ENCODE results near the gene PDK2. TPM values are rescaled to one million over a fixed set of nuclear protein-coding genes. Genes with fewer than 3 reads are reported as not detected.

The PDK2 gene
- total and polyA plus RNA-seq, 9 of the 15 experiments (the other 6 are each of a cell fraction or from before 2014, with no cell fraction given), result 0.03 to 2.5 (median 1.4) TPM

- TF ChIP-seq PRDM10 (IDR thresholded peaks at IDR 0.05; ENCODE audit: partially characterized antibody) (no peak), MTA2 (IDR thresholded peaks at IDR 0.05; ENCODE audit: low read depth) (peak; percentile 36), ZBTB11 (CRISPR knock-in tag; IDR thresholded peaks at IDR 0.05) (peak in 1 of 3 experiments; percentile 44; a peak in 1 of 6 replicates), ZFP30 (CRISPR knock-in tag; IDR thresholded peaks at IDR 0.05; ENCODE audit: borderline replicate concordance) (no peak), DPF2 (IDR thresholded peaks at IDR 0.05) (peak; percentile 85; the same call in 1 of the 2 replicates), MTA1 (IDR thresholded peaks at IDR 0.05; ENCODE audit: borderline replicate concordance) (0 out of 2 replicates have a peak, but pooled peaks have one; percentile 41), NCOR1 (IDR thresholded peaks at IDR 0.05) (peak; percentile 81), ZBTB33 (CRISPR knock-in tag; IDR thresholded peaks at IDR 0.05) (0 out of 2 replicates have a peak, but pooled peaks have one; percentile 15), RNF2 (IDR thresholded peaks at IDR 0.05) (0 out of 2 replicates have a peak, but pooled peaks have one; percentile 53), ZBTB2 (IDR thresholded peaks at IDR 0.05) (peak; percentile 62; the same call in 1 of the 2 replicates), EP300 (IDR thresholded peaks at IDR 0.05; ENCODE audit: low read length) (peak; percentile 49; the same call in 1 of the 2 replicates), PHF21A (IDR thresholded peaks at IDR 0.05; ENCODE audit: borderline replicate concordance, low read depth) (0 out of 2 replicates have a peak, but pooled peaks have one; percentile 30), LEF1 (IDR thresholded peaks at IDR 0.05) (peak; percentile 70), POLR3A (IDR thresholded peaks at IDR 0.05; ENCODE audit: borderline replicate concordance, extremely low read depth, insufficient read depth, insufficient read length) (no peak), ZBTB7A (IDR thresholded peaks at IDR 0.05; ENCODE audit: borderline replicate concordance, control insufficient read depth, low read depth, low read length) (no peak; the same call in 1 of the 2 replicates)
Observed at GRCh38 chr17:50153650-50154575, 58.8 kb downstream of the PDK2 start (continued).

All from K562 (cell line).